ENCODE measurements around the gene DMRT3.
A peak's percentile ranks its signal among the peaks of the same experiment; 100 is the strongest.

DNA sequence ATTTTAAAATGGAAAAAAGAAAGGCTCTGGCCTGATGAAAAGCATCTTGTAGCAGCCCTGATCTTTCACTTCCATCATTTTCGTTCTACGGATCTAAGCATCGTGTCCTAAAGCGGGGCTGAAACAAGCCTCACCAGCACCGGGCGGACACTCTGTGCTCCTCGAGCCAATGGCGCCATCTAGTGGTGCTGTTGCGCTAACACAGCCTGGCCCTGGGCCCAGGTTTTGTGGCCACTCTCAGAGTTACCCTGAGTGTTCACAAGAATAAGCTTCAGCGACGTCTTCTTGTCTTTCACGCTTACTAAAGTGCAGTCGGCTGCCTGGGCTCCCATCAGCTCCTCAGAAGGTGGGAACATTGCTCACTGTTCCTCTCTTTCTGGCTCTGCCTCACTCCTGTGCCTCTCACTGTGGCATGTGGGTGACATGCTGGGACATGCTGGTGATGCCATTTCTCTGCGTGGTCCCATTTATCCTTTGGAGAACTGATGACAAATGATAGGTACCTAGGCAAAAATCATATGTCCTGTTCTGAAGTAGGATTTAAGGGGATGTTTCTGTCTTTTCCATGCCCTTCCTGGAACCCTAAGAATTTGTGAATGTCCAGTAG, 32.7 kb downstream of the DMRT3 start:
- TF ChIP-seq, protein P1, sequence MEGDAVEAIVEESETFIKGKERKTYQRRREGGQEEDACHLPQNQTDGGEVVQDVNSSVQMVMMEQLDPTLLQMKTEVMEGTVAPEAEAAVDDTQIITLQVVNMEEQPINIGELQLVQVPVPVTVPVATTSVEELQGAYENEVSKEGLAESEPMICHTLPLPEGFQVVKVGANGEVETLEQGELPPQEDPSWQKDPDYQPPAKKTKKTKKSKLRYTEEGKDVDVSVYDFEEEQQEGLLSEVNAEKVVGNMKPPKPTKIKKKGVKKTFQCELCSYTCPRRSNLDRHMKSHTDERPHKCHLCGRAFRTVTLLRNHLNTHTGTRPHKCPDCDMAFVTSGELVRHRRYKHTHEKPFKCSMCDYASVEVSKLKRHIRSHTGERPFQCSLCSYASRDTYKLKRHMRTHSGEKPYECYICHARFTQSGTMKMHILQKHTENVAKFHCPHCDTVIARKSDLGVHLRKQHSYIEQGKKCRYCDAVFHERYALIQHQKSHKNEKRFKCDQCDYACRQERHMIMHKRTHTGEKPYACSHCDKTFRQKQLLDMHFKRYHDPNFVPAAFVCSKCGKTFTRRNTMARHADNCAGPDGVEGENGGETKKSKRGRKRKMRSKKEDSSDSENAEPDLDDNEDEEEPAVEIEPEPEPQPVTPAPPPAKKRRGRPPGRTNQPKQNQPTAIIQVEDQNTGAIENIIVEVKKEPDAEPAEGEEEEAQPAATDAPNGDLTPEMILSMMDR (conservative IDR thresholded peaks at IDR 0.05): peak; percentile 90
- TF ChIP-seq EZH2 (IDR thresholded peaks at IDR 0.05; ENCODE audit: low read depth): no peak
